ENCODE data around the gene RNF13.

RNF13 gene

GRCh38 chr3:149843502-149843901 lies 30.5 kb downstream of the RNF13 start:
- no peaks in the 10 kb centered on the region for H3K27me3 ChIP-seq (ENCODE audit: insufficient read depth, low read length)
- no peaks in the 10 kb centered on the region for H3K4me1 ChIP-seq (ENCODE audit: insufficient read depth, low read length)
- H3K9me3 ChIP-seq (ENCODE audit: insufficient read depth, low read depth, low read length) = peaks cover under 1% of the 10 kb centered on the region; the same call in 1 of the 2 replicates
- H3K9ac ChIP-seq (ENCODE audit: low read depth, low read length) = no peak overlapping the region
- 69% methylated on average over 2 of the region's 2 CpGs for WGBS
- H3K36me3 ChIP-seq (ENCODE audit: insufficient read depth, low read length) = peaks cover 17% of the 10 kb centered on the region
- no peak overlapping the region for H3K4me3 ChIP-seq (ENCODE audit: low read length)
- H3K27ac ChIP-seq (ENCODE audit: low read depth, low read length) = no peak overlapping the region

DNA sequence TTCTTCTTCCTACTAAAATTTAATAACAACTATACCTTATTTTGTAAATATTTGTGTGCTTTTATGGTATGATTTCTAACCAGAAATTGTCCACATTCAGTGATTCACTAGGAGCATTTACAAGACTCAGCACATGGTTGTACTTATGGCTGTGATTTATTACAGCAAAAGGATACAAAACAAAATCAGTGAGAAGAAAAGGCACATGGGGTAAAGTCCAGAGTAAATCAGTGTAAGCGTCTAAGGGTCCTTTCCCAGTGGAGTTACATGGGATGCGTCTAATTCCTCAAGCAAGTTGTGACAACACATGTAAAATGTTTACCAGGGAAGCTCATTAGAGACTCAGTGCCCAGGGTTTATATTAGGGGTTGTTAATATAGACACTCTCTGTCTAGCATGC lies 31.1 kb downstream of the RNF13 start:
- no peaks in the 10 kb centered on the region for H3K9me3 ChIP-seq (ENCODE audit: insufficient read depth, low read depth, low read length)
- WGBS = 94% methylated on average over 2 of the region's 2 CpGs
- H3K4me3 ChIP-seq (ENCODE audit: low read length) = no peak overlapping the region
- H3K9ac ChIP-seq (ENCODE audit: low read depth, low read length) = no peak overlapping the region
- H3K4me1 ChIP-seq (ENCODE audit: insufficient read depth, low read length) = no peaks in the 10 kb centered on the region
- no peak overlapping the region for H3K27ac ChIP-seq (ENCODE audit: low read depth, low read length)
- peaks cover 17% of the 10 kb centered on the region for H3K36me3 ChIP-seq (ENCODE audit: insufficient read depth, low read length)
- H3K27me3 ChIP-seq (ENCODE audit: insufficient read depth, low read length) = no peaks in the 10 kb centered on the region

DNA sequence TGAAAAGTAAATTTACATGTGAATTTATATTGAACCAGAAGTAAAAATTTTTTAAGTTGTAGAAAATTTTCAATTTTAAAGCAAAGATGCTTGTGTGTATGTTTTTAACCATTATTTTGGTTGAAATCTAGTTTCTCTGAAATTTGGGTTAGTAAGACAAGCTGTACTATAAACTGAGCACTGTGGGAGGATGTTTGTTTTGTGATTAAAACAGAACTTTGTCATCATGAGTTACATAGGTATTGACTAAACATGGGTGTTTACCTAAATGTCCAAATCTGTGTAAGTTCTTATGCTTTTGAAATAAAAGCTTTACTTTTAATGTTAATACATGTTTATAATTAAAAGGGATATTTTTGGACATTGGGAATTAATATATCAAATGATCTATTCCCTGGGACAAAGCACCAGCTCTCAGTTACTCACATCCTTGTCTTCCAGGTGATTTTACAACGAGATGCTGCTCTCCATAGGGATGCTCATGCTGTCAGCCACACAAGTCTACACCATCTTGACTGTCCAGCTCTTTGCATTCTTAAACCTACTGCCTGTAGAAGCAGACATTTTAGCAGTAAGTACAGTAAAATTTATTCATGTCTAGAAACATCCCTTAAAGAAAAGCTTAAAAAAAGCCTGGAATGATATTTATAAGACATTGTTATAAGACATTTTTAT lies 32.7 kb downstream of the RNF13 start:
- Histone ChIP-seq H3K9me3 (ENCODE audit: insufficient read depth, low read depth, low read length) (no peaks in the 10 kb centered on the region), H3K27ac (ENCODE audit: low read depth, low read length) (no peak overlapping the region), H3K4me3 (ENCODE audit: low read length) (no peak overlapping the region), H3K36me3 (ENCODE audit: insufficient read depth, low read length) (peaks cover 17% of the 10 kb centered on the region), H3K4me1 (ENCODE audit: insufficient read depth, low read length) (no peaks in the 10 kb centered on the region), H3K9ac (ENCODE audit: low read depth, low read length) (no peak overlapping the region), H3K27me3 (ENCODE audit: insufficient read depth, low read length) (no peaks in the 10 kb centered on the region)
- WGBS = 94% methylated on average over 1 of the region's 1 CpG

DNA sequence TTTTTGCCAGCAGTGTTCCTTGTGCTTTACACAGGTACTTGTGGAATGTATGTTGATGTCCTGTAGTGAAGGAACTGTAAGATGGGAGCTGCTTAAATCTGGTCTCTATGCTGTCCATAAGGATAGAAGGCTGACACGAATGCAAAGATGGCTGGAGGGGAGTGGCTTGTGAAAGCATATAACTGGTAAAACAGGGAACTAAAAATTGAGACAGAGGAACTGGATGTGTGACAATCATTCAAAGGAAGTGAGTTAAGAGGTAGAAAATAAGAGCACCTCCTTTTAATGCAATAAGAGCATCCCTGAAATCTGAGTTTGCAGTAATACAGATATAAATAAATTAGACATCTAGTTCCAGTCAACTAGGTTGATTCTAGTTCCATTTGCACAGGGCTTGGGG lies 35.2 kb downstream of the RNF13 start:
- 84% methylated on average over 1 of the region's 1 CpG for WGBS
- H3K4me1 ChIP-seq (ENCODE audit: insufficient read depth, low read length) = no peaks in the 10 kb centered on the region
- H3K27me3 ChIP-seq (ENCODE audit: insufficient read depth, low read length) = no peaks in the 10 kb centered on the region
- peaks cover 20% of the 10 kb centered on the region for H3K36me3 ChIP-seq (ENCODE audit: insufficient read depth, low read length)
- H3K9me3 ChIP-seq (ENCODE audit: insufficient read depth, low read depth, low read length) = no peaks in the 10 kb centered on the region
- no peak overlapping the region for H3K27ac ChIP-seq (ENCODE audit: low read depth, low read length)
- no peak overlapping the region for H3K4me3 ChIP-seq (ENCODE audit: low read length)
- no peak overlapping the region for H3K9ac ChIP-seq (ENCODE audit: low read depth, low read length)

- Histone ChIP-seq H3K27ac (ENCODE audit: low read depth, low read length) (no peak overlapping the region), H3K4me3 (ENCODE audit: low read length) (no peak overlapping the region), H3K9me3 (ENCODE audit: insufficient read depth, low read depth, low read length) (no peaks in the 10 kb centered on the region), H3K27me3 (ENCODE audit: insufficient read depth, low read length) (no peaks in the 10 kb centered on the region), H3K9ac (ENCODE audit: low read depth, low read length) (no peak overlapping the region), H3K4me1 (ENCODE audit: insufficient read depth, low read length) (no peaks in the 10 kb centered on the region), H3K36me3 (ENCODE audit: insufficient read depth, low read length) (peaks cover 20% of the 10 kb centered on the region)
- 100% methylated on average over 1 of the region's 1 CpG for WGBS
Measured at GRCh38 chr3:149848688-149849087, 35.7 kb downstream of the RNF13 start.

- Histone ChIP-seq H3K9ac (ENCODE audit: low read depth, low read length) (no peak overlapping the region), H3K9me3 (ENCODE audit: insufficient read depth, low read depth, low read length) (no peaks in the 10 kb centered on the region), H3K36me3 (ENCODE audit: insufficient read depth, low read length) (peaks cover 26% of the 10 kb centered on the region), H3K4me3 (ENCODE audit: low read length) (no peak overlapping the region), H3K4me1 (ENCODE audit: insufficient read depth, low read length) (no peaks in the 10 kb centered on the region), H3K27ac (ENCODE audit: low read depth, low read length) (no peak overlapping the region), H3K27me3 (ENCODE audit: insufficient read depth, low read length) (no peaks in the 10 kb centered on the region)
- WGBS = 97% methylated on average over 6 of the region's 6 CpGs
Measured at GRCh38 chr3:149850787-149851584, 38.0 kb downstream of the RNF13 start.

DNA sequence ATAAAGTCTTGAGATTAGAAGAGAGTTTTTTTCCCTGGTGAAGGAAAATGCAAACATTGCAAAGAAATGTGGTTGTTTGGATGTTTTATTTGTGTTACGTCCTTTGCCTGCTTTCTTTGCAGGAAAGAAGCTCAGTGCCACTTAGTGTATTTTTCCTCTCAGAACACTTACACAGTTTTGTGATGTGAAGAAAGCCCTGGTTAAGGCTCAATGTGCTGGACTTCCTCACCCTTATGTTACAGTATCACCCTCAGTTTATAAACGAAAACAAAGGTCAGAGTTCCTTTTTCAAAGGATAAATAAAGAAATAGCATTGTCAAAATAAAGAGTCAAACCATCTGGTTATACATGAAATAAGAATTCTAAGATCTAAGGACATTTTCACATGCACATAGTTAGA lies 45.9 kb downstream of the RNF13 start:
- WGBS = 86% methylated on average over 1 of the region's 2 CpGs
- no peaks in the 10 kb centered on the region for H3K9me3 ChIP-seq (ENCODE audit: insufficient read depth, low read depth, low read length)
- peaks cover 14% of the 10 kb centered on the region for H3K36me3 ChIP-seq (ENCODE audit: insufficient read depth, low read length)
- H3K4me3 ChIP-seq (ENCODE audit: low read length) = no peak overlapping the region
- H3K27me3 ChIP-seq (ENCODE audit: insufficient read depth, low read length) = no peaks in the 10 kb centered on the region
- H3K27ac ChIP-seq (ENCODE audit: low read depth, low read length) = no peak overlapping the region
- H3K4me1 ChIP-seq (ENCODE audit: insufficient read depth, low read length) = no peaks in the 10 kb centered on the region
- no peak overlapping the region for H3K9ac ChIP-seq (ENCODE audit: low read depth, low read length)

DNA sequence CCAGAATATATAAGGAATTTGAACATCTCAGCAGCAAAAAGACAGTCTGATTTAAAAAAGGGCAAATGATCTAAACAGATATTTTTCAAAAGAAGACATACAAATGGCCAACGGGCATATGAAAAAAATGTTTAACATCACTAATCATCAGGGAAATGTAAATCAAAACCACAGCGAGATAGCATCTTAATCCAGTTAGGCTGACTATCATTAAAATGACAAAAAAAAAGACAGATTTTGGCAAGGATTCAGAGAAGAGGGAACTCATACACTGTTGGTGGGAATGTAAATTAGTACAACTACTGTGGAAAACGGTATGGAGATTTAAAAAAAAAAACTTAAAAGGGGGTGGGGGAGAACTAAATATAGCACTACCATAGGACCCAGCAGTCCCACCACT lies 47.9 kb downstream of the RNF13 start:
- Histone ChIP-seq H3K9me3 (ENCODE audit: insufficient read depth, low read depth, low read length) (no peaks in the 10 kb centered on the region), H3K27ac (ENCODE audit: low read depth, low read length) (no peak overlapping the region), H3K4me3 (ENCODE audit: low read length) (no peak overlapping the region), H3K36me3 (ENCODE audit: insufficient read depth, low read length) (0 out of 2 replicates have a peak, but pooled peaks cover 5% of the 10 kb centered on the region), H3K27me3 (ENCODE audit: insufficient read depth, low read length) (no peaks in the 10 kb centered on the region), H3K9ac (ENCODE audit: low read depth, low read length) (no peak overlapping the region), H3K4me1 (ENCODE audit: insufficient read depth, low read length) (no peaks in the 10 kb centered on the region)
- 88% methylated on average over 3 of the region's 3 CpGs for WGBS

DNA sequence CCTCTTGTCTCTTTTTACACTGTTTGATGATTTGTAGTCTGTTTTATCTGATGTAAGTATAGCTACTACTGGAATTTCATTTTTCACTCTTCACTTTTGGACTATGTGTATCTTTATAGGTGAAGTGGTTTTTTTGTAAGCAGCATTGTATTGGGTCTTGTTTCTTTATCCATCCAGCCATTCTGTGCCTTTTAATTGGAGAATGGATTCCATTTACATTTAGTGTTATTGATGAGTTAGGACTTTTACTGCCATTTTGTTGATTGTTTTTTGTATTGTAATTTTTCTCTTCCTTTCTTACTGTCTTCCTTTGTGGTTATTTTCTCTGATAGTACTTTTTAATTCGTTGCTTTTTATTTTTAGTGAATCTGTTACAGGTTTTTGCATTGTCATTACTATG lies 54.5 kb downstream of the RNF13 start:
- Histone ChIP-seq H3K27me3 (ENCODE audit: insufficient read depth, low read length) (no peaks in the 10 kb centered on the region), H3K9me3 (ENCODE audit: insufficient read depth, low read depth, low read length) (peaks cover 9% of the 10 kb centered on the region; the same call in 1 of the 2 replicates), H3K36me3 (ENCODE audit: insufficient read depth, low read length) (0 out of 2 replicates have a peak, but pooled peaks cover 8% of the 10 kb centered on the region), H3K4me1 (ENCODE audit: insufficient read depth, low read length) (peaks cover 5% of the 10 kb centered on the region; the same call in 1 of the 2 replicates), H3K9ac (ENCODE audit: low read depth, low read length) (no peak overlapping the region), H3K4me3 (ENCODE audit: low read length) (no peak overlapping the region), H3K27ac (ENCODE audit: low read depth, low read length) (no peak overlapping the region)
- WGBS = no CpG with 5 or more reads among the region's 1 CpG

DNA sequence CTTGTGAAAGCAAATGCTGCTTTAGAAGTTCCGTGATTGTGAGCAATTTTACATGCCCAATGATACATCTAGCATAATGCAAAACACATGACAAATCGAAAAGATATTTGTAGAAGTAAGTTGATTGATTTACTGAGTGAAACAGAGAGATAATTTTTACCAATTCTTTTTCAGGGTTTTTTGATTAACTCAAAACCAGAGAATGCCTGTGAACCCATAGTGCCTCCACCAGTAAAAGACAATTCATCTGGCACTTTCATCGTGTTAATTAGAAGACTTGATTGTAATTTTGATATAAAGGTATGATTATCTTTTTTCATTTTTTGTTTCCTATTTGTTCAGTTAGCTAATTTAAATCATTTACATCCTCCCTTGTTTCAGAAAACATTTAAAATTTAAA lies 58.8 kb downstream of the RNF13 start:
- Histone ChIP-seq H3K4me1 (ENCODE audit: insufficient read depth, low read length) (peaks cover 5% of the 10 kb centered on the region; the same call in 1 of the 2 replicates), H3K4me3 (ENCODE audit: low read length) (no peak overlapping the region)
- 94% methylated on average over 2 of the region's 3 CpGs for WGBS

GRCh38 chr3:149872589-149872988 lies 59.6 kb downstream of the RNF13 start:
- H3K36me3 ChIP-seq (ENCODE audit: insufficient read depth, low read length) = 0 out of 2 replicates have a peak, but pooled peaks cover 16% of the 10 kb centered on the region
- 91% methylated on average over 2 of the region's 2 CpGs for WGBS
- no peak overlapping the region for H3K27ac ChIP-seq (ENCODE audit: low read depth, low read length)
- no peak overlapping the region for H3K4me3 ChIP-seq (ENCODE audit: low read length)
- H3K9me3 ChIP-seq (ENCODE audit: insufficient read depth, low read depth, low read length) = 0 out of 2 replicates have a peak, but pooled peaks cover 2% of the 10 kb centered on the region
- H3K4me1 ChIP-seq (ENCODE audit: insufficient read depth, low read length) = peaks cover 5% of the 10 kb centered on the region; the same call in 1 of the 2 replicates
- no peak overlapping the region for H3K9ac ChIP-seq (ENCODE audit: low read depth, low read length)
- no peaks in the 10 kb centered on the region for H3K27me3 ChIP-seq (ENCODE audit: insufficient read depth, low read length)

More for the DNA sequence above, 58.8 kb downstream of the RNF13 start:
- Histone ChIP-seq H3K9ac (ENCODE audit: low read depth, low read length) (no peak overlapping the region), H3K27ac (ENCODE audit: low read depth, low read length) (no peak overlapping the region), H3K36me3 (ENCODE audit: insufficient read depth, low read length) (0 out of 2 replicates have a peak, but pooled peaks cover 16% of the 10 kb centered on the region), H3K9me3 (ENCODE audit: insufficient read depth, low read depth, low read length) (peaks cover 7% of the 10 kb centered on the region; the same call in 1 of the 2 replicates), H3K27me3 (ENCODE audit: insufficient read depth, low read length) (no peaks in the 10 kb centered on the region)

All from HUES64 (cell line).